ENCODE data around the gene C1orf226.

The C1orf226 gene

GRCh38 chr1:162366149-162366548 lies 15.4 kb upstream of the C1orf226 start:
- no peak for DNase-seq

GRCh38 chr1:162366671-162367070 lies 14.9 kb upstream of the C1orf226 start:
- no peak for DNase-seq

- no peak for DNase-seq
These were observed 14.5 kb upstream of the C1orf226 start for GRCh38 chr1:162367073-162367472.

GRCh38 chr1:162367772-162368171 lies 13.8 kb upstream of the C1orf226 start:
- DNase-seq = no peak

- no peak for DNase-seq
These were observed 13.1 kb upstream of the C1orf226 start for GRCh38 chr1:162368451-162368850.

GRCh38 chr1:162369571-162369970 lies 12.0 kb upstream of the C1orf226 start:
- DNase-seq = no peak

GRCh38 chr1:162370161-162370560 lies 11.4 kb upstream of the C1orf226 start:
- no peak for DNase-seq

- no peak for DNase-seq
These were observed 10.8 kb upstream of the C1orf226 start for GRCh38 chr1:162370721-162371120.

GRCh38 chr1:162371611-162372010 lies 9.9 kb upstream of the C1orf226 start:
- DNase-seq = no peak

- no peak for DNase-seq
These were observed 9.1 kb upstream of the C1orf226 start for GRCh38 chr1:162372159-162373071.

GRCh38 chr1:162373072-162373427 lies 8.5 kb upstream of the C1orf226 start:
- no peak for DNase-seq

- DNase-seq = no peak
These were observed 7.8 kb upstream of the C1orf226 start for GRCh38 chr1:162373541-162374260.

- DNase-seq = no peak
These were observed 7.1 kb upstream of the C1orf226 start for GRCh38 chr1:162374406-162374805.

GRCh38 chr1:162375463-162375862 lies 6.1 kb upstream of the C1orf226 start:
- no peak for DNase-seq

GRCh38 chr1:162376691-162377090 lies 4.8 kb upstream of the C1orf226 start, which contains the start of gene SPATA46:
SPATA46 (minus strand) TSS chr1:162376854; CDS start chr1:162376790, 64 bp downstream.
- no peak for DNase-seq

- DNase-seq = no peak
These were observed 1.3 kb upstream of the C1orf226 start for GRCh38 chr1:162380061-162380846.

- no peak for DNase-seq
These were observed 618 bp downstream of the C1orf226 start for GRCh38 chr1:162381941-162382750.

GRCh38 chr1:162383091-162383490 lies 1.6 kb downstream of the C1orf226 start:
- DNase-seq = no peak

- no peak for DNase-seq
These were observed 2.0 kb downstream of the C1orf226 start for GRCh38 chr1:162383516-162383915.

GRCh38 chr1:162384116-162384515 lies 2.6 kb downstream of the C1orf226 start:
- no peak for DNase-seq

GRCh38 chr1:162384601-162385279 lies 3.2 kb downstream of the C1orf226 start:
- no peak for DNase-seq

GRCh38 chr1:162385280-162385623 lies 3.7 kb downstream of the C1orf226 start:
- DNase-seq = no peak

Measured in NCI-H2081 treated with DMSO at 0.1 percent for 48 hours (cell line).